ENCODE results near the gene NDUFAB1.
"Not testable (repeated sequence)": the region's sequence is repeated elsewhere in the genome, so short reads cannot be mapped to it uniquely, and the experiment has no call there.

DNA sequence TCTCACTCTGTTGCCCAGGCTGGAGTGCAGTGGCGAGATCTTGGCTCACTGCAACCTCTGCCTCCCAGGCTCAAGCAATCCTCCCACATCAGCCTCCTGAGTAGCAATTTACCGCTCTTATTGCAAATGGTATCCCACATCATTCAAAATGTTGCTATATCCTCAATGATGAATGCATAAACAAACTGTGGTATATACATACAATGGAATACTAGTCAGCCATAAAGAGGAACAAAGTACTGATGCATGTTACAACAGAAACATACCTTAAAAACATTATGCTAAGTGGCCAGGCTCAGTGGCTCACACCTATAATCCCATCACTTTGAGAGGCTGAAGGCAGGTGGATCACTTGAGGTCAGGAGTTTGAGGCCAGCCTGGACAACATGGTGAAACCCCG is 35.8 kb upstream of the NDUFAB1 start:
- TF ChIP-seq ELF4 (IDR thresholded peaks at IDR 0.05); BHLHE40 (IDR thresholded peaks at IDR 0.05; ENCODE audit: borderline replicate concordance); ZNF384 (IDR thresholded peaks at IDR 0.05); FOXM1 (IDR thresholded peaks at IDR 0.05; ENCODE audit: borderline replicate concordance); LEF1 (IDR thresholded peaks at IDR 0.05; ENCODE audit: borderline replicate concordance); TARDBP (IDR thresholded peaks at IDR 0.05); ARNT (IDR thresholded peaks at IDR 0.05): not testable (repeated sequence)
